ENCODE results near the gene WASL. TPM values are rescaled to one million over a fixed set of nuclear protein-coding genes. Genes with fewer than 3 reads are reported as not detected.

WASL gene
- polyA plus RNA-seq, 2 of the 4 experiments (the other 2 are of a cell fraction) = 18.5 to 21.0 TPM

DNA sequence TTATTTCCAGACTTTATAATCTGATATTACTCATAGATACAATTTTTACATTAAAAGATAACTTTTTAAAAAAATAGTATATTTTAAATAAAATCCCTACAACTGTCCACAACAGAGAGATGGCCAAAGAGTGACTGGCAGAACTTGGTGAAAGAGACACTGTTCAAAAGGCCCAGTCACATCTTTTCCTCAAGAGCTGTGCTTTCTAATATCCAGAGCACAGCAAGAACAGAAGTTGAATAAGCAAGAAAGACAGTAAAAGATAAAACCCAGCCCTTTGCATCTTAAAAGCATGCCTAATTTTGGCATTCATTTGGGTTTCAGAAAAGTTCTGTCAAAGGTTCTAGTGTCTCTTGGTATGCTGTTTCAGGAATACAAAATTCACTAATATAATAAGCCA lies 6.9 kb downstream of the WASL start:
- no peak for DNase-seq (ENCODE audit: low read depth in 1 of 2, low spot score in 1 of 2)
- ATAC-seq = no peak
- Histone ChIP-seq H3K9me3 (no peaks in the 10 kb centered on the region), H3K4me2 (no peak overlapping the region), H3K27ac (no peak overlapping the region), H3K4me1 (peaks cover 38% of the 10 kb centered on the region), H3K4me3 (no peak overlapping the region)
- TF ChIP-seq CHD4 (IDR thresholded peaks at IDR 0.05; ENCODE audit: borderline replicate concordance) = no peak
- TF ChIP-seq NFE2L2 (conservative IDR thresholded peaks at IDR 0.05; ENCODE audit: low read length) = no peak
- TF ChIP-seq, protein P1, sequence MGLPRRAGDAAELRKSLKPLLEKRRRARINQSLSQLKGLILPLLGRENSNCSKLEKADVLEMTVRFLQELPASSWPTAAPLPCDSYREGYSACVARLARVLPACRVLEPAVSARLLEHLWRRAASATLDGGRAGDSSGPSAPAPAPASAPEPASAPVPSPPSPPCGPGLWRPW (IDR thresholded peaks at IDR 0.05) = no peak
- TF ChIP-seq, protein P2, sequence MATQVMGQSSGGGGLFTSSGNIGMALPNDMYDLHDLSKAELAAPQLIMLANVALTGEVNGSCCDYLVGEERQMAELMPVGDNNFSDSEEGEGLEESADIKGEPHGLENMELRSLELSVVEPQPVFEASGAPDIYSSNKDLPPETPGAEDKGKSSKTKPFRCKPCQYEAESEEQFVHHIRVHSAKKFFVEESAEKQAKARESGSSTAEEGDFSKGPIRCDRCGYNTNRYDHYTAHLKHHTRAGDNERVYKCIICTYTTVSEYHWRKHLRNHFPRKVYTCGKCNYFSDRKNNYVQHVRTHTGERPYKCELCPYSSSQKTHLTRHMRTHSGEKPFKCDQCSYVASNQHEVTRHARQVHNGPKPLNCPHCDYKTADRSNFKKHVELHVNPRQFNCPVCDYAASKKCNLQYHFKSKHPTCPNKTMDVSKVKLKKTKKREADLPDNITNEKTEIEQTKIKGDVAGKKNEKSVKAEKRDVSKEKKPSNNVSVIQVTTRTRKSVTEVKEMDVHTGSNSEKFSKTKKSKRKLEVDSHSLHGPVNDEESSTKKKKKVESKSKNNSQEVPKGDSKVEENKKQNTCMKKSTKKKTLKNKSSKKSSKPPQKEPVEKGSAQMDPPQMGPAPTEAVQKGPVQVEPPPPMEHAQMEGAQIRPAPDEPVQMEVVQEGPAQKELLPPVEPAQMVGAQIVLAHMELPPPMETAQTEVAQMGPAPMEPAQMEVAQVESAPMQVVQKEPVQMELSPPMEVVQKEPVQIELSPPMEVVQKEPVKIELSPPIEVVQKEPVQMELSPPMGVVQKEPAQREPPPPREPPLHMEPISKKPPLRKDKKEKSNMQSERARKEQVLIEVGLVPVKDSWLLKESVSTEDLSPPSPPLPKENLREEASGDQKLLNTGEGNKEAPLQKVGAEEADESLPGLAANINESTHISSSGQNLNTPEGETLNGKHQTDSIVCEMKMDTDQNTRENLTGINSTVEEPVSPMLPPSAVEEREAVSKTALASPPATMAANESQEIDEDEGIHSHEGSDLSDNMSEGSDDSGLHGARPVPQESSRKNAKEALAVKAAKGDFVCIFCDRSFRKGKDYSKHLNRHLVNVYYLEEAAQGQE (IDR thresholded peaks at IDR 0.05) = no peak
- TF ChIP-seq NPAS2 (CRISPR knock-in tag; IDR thresholded peaks at IDR 0.05; ENCODE audit: borderline replicate concordance) = no peak
- no peak for TF ChIP-seq EHMT2 (IDR thresholded peaks at IDR 0.05; ENCODE audit: low read depth)
- TF ChIP-seq, protein P3, sequence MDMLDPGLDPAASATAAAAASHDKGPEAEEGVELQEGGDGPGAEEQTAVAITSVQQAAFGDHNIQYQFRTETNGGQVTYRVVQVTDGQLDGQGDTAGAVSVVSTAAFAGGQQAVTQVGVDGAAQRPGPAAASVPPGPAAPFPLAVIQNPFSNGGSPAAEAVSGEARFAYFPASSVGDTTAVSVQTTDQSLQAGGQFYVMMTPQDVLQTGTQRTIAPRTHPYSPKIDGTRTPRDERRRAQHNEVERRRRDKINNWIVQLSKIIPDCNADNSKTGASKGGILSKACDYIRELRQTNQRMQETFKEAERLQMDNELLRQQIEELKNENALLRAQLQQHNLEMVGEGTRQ (IDR thresholded peaks at IDR 0.05) = no peak
- TF ChIP-seq, protein P4, sequence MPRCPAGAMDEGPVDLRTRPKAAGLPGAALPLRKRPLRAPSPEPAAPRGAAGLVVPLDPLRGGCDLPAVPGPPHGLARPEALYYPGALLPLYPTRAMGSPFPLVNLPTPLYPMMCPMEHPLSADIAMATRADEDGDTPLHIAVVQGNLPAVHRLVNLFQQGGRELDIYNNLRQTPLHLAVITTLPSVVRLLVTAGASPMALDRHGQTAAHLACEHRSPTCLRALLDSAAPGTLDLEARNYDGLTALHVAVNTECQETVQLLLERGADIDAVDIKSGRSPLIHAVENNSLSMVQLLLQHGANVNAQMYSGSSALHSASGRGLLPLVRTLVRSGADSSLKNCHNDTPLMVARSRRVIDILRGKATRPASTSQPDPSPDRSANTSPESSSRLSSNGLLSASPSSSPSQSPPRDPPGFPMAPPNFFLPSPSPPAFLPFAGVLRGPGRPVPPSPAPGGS (IDR thresholded peaks at IDR 0.05) = no peak
- TF ChIP-seq RNF2 (IDR thresholded peaks at IDR 0.05; ENCODE audit: borderline replicate concordance, low read depth) = no peak
- TF ChIP-seq, protein P5, sequence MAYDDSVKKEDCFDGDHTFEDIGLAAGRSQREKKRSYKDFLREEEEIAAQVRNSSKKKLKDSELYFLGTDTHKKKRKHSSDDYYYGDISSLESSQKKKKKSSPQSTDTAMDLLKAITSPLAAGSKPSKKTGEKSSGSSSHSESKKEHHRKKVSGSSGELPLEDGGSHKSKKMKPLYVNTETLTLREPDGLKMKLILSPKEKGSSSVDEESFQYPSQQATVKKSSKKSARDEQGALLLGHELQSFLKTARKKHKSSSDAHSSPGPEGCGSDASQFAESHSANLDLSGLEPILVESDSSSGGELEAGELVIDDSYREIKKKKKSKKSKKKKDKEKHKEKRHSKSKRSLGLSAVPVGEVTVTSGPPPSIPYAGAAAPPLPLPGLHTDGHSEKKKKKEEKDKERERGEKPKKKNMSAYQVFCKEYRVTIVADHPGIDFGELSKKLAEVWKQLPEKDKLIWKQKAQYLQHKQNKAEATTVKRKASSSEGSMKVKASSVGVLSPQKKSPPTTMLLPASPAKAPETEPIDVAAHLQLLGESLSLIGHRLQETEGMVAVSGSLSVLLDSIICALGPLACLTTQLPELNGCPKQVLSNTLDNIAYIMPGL (CRISPR knock-in tag; IDR thresholded peaks at IDR 0.05; ENCODE audit: borderline replicate concordance) = no peak
- TF ChIP-seq POLR2AphosphoS2 (conservative IDR thresholded peaks at IDR 0.05; ENCODE audit: low read length) = no peak
- no peak for TF ChIP-seq ZC3H11A (IDR thresholded peaks at IDR 0.05)
- TF ChIP-seq ZNF302 (CRISPR knock-in tag; IDR thresholded peaks at IDR 0.05) = no peak
- ChIA-PET POLR2A (no interaction called here), CTCF (interaction anchor here (1.5 kb wide), 1 partner anchor 129 kb away, joined by 3 read pairs; no protein-coding TSS in a partner anchor)
- no peak for FAIRE-seq

DNA sequence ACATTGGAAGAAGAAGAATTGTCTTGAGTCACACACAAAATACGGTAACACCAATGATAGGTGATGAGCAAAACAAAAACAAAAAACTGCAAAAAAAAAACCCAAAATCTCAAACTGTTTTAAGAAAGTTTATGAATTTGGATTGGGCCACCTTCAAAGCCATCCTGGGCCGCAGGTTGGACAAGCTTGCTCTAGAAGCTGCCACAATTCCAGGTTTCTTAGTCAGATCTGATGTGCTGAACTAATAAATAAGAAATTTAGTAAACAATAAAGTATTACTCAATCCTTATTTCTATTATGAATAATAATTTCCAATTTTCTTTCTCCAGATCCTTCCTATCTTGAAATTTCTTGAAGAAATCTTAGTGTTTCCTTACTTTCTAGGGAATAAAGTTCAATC lies 10.0 kb downstream of the WASL start:
- Histone ChIP-seq H3K9me3 (no peaks in the 10 kb centered on the region), H3K4me3 (no peak overlapping the region), H3K4me1 (peaks cover 14% of the 10 kb centered on the region), H3K27ac (no peak overlapping the region), H3K4me2 (no peak overlapping the region)
- DNase-seq (ENCODE audit: low read depth in 1 of 2, low spot score in 1 of 2) (no peak), ATAC-seq (no peak), FAIRE-seq (no peak)
- WGBS (ENCODE audit: missing lambda C conversion rate) = 93% methylated on average over 2 of the region's 2 CpGs
- POLR2A ChIA-PET = no interaction called here
- TF ChIP-seq JUN (IDR thresholded peaks at IDR 0.05) = no peak
- TF ChIP-seq, protein P6, sequence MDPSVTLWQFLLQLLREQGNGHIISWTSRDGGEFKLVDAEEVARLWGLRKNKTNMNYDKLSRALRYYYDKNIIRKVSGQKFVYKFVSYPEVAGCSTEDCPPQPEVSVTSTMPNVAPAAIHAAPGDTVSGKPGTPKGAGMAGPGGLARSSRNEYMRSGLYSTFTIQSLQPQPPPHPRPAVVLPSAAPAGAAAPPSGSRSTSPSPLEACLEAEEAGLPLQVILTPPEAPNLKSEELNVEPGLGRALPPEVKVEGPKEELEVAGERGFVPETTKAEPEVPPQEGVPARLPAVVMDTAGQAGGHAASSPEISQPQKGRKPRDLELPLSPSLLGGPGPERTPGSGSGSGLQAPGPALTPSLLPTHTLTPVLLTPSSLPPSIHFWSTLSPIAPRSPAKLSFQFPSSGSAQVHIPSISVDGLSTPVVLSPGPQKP (IDR thresholded peaks at IDR 0.05; ENCODE audit: low read depth, low read length) = no peak
- CTCF ChIA-PET = interaction anchor here (0.6 to 1.6 kb wide), 2 partner anchors 126 to 133 kb away, joined by 3 to 4 read pairs; no protein-coding TSS in a partner anchor

Measured in A549 (cell line).